ENCODE results near the gene MFSD12.
"Not testable (repeated sequence)": the region's sequence is repeated elsewhere in the genome, so short reads cannot be mapped to it uniquely, and the experiment has no call there.

The MFSD12 gene

DNA sequence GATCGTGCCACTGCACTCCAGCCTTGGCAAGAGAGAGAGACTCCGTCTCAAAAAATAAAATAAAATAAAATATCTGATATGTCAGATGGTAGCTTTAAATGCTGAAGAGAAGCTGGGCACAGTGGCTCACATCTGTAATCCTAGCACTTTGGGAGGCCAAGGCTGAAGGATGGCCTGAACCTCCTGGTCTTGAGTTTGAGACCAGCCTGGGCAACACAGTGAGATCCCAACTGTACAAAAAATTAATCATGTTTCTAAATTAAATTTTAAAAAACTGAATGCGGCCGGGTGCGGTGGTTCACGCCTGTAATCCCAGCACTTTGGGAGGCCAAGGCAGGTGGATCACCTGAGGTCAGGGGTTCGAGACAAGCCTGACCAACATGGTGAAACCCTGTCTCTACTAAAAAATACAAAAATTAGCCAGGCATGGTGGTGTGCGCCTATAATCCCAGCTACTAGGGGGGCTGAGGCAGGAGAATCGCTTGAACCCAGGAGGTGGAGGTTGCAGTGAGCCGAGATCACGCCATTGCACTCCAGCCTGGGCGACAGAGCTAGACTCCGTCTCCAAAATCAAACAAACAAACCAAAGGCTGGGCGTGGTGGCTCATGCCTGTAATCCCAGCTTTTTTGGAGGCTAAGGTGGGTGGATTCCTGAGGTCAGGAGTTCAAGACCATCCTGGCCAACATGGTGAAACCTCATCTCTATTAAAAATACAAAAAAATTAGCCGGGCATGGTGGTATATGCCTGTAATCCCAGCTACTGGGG is 26.8 kb upstream of the MFSD12 start:
- not testable (repeated sequence) for DNase-seq

DNA sequence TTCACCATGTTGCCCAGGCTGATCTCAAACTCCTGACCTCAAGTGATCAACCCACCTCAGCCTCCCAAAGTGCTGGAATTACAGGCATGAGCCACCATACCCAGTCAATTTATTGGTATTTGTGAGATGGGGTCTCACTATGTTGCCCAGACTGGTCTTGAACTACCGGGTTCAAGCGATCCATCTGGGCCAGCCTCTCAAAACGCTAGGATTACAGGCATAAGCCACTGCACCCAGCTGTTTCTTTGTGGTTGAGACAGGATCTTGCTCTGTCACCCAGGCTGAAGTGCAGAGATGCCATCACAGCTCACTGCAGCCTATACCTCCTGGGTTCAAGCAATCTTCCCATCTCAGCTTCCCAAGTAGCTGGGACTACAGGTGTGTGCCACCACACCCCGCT is 24.4 kb upstream of the MFSD12 start:
- DNase-seq: not testable (repeated sequence)

DNA sequence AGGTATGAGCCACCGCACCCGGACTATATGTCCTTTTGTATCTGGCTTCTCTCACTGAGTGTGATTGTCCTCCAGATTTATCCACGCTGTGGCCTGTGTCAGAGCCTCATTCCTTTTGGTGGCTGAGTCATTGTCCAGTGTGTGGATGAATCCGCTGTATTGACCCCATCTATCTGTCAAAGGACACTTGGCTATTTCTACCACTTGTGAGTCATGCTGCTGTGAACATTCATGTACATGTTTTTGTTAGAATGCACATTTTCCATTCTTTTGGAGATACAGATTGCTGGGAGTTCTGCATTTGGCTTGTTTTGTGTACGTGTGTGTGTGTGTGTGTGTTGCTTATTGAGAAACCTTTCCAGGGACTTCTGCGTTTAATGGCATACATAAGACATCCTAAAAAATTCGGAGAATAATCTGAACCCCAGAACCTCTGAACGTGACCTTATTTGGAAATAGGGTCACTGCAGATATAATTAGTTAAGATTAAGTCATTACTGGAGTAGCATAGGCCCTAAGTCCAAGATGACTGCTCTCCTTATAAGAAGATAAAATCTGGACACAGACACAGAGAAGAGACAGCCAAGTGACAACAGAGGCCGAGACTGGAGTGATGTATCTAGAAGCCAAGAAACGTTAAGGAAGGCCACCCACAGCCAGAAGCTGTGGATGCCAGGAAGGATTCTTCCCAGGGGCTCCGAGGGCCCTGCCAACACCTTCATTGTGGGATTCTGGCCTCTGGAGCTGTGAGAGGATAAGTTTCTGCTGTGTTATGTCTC is 23.0 kb upstream of the MFSD12 start:
- DNase-seq: no peak

DNA sequence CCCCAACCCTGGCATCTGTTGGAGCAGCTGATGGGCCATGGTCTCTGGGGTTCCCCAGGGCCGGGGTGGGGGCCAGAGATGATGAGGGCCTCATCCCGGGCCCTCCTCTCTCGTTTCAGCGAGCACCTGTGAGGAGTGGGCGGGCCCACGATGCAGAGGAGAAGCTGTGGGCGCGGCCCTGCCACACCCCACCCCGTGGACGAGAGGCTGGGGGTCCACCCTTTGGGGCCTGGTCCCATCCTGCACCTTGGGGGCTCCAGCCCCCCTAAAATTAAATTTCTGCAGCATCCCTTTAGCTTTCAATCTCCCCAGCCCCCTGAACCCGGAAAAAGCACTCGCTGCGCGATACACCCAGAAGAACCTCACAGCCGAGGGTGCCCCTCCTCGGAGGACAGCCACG is 21.0 kb upstream of the MFSD12 start:
- no peak for DNase-seq

DNA sequence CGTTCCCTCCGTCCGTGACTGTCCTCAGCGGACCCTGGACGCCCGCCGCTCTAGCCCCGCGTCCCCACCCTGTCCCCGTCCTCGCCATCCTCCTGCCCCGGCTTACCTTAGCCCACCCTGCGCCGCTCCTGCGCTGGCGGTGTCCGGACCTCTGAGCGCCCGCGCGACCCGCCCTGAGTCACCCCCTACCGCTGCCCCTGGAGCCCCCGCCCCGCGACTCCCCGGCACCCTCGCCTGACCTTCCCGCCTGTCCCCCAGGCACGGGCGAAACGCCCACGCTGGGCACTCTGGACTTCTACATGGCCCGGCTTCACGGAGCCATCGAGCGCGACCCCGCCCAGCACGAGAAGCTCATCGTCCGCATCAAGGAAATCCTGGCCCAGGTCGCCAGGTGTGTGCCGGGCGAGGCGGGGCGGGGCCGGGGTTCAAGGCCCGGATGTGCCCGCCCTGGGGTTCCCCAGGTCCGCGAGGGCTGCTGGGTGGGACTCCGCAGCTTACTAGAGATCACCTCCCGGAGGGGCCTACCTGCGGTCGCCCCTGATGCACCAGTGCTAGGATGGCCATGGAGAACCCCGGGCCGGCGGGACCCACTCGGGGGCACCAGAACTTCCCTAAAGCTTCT is 20.4 kb upstream of the MFSD12 start:
- no peak for DNase-seq

DNA sequence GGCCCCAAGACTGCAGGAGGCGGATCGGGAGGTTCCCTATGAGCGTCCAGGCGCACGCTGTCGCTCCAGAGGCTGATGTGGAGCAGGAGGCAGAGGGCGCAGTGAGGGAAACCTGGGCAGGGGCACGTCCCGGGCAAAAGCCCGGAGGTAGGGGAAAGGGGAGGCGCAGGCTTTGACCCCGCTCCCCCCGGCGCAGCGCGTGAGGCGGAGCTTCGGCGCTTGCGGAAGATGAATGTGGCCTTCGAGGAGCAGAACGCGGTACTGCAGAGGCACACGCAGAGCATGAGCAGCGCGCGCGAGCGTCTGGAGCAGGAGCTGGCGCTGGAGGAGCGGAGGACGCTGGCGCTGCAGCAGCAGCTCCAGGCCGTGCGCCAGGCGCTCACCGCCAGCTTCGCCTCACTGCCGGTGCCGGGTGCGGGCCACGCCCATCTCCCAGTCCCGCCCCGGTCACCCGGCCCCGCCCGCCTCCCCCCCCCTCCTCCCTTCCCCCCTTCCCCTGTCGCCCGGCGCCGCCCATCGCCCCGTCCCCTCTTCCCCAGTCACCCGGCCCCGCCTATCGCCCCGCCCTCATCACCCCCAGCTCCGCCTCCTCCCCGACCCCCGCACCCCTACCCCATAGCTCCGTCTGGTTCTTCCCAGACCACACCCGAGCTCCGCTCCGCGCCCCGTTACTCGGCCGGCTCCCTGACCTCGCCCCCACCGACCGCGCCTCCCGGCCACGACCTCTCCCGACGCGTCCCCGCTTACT is 19.5 kb upstream of the MFSD12 start:
- DNase-seq: no peak

DNA sequence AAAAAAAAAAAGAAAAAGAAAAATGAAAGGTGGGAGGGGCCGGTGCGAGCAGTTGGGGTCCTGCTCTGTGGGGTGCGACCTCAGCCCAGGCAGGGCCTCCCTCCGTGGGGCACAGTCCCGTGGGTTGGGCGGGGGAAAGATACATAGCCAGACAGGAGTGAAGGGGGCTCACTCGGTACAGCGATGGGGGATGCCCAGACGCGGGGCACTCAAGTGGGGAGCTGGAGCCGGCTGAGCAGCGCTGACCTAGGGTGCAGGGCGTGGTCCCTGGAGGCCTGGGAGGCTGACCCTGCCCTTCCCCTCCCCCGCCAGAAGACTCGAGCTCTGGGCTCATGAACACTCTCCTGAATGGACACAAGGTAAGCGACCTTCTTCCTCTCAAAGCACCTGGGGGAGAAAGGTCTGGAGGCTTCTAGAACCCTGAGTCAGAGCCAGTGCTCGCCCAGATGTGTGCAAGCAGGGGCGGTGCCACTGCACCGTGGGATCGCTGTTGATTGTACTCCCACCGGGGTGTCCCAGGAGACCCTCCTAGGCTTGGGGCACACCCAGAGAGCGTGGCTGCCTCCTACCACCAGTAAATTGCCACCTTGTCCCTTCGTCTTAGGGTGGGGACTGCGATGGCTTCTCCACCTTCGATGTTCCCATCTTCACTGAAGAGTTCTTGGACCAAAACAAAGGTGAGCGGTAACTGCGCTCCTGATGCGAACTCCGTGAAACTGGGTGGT is 18.7 kb upstream of the MFSD12 start:
- DNase-seq: no peak

DNA sequence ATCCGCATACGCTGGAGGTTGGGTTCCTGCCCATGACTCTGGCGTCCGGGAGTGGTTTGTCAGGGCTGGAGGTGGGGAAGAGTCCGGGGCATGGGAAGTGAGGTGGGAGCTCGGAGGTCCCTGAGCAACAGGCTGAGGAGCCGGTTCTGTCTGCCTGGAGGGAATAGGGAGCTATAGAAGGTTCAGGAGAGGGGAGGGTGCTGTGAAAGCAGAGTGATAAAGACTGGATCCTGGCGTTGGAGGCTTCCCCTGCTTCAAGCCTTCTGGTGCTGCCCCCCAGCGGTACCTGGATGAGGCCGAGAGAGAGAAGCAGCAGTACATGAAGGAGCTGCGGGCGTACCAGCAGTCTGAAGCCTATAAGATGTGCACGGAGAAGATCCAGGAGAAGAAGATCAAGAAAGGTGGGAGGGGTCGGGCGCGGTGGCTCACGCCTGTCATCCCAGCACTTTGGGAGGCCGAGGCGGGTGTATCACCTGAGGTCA is 17.9 kb upstream of the MFSD12 start:
- no peak for DNase-seq

DNA sequence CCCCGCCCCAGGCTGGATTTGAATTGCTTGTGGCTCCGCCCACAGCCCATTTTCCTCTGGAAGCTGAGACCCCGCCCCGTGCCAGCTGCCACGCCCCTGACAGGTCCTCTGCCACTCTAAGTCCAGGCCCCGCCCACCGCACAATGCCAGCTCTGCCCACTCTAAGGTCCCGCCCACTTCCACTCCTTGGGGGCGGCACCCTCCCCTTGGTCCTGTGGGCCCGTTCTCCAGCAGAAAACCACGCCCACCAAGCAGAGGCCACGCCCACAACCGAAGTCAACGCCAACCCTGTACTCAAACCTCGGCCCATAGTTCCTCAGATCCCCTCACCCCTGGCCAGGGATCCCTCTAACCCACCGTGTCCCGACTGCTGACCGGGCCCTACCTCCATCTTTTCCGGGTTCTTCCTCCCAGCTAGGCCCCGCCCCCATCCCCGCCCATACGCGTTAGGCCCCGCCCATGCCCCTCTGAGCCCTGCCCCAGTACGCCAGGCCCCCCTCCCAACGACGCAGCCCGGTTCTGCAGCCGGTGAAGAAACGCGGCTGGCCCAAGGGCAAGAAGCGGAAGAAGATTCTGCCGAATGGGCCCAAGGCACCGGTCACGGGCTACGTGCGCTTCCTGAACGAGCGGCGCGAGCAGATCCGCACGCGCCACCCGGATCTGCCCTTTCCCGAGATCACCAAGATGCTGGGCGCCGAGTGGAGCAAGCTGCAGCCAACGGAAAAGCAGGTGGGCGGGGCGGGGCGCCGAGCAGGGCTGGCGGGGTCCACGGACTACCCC is 16.7 kb upstream of the MFSD12 start:
- DNase-seq: peak; percentile 70

DNA sequence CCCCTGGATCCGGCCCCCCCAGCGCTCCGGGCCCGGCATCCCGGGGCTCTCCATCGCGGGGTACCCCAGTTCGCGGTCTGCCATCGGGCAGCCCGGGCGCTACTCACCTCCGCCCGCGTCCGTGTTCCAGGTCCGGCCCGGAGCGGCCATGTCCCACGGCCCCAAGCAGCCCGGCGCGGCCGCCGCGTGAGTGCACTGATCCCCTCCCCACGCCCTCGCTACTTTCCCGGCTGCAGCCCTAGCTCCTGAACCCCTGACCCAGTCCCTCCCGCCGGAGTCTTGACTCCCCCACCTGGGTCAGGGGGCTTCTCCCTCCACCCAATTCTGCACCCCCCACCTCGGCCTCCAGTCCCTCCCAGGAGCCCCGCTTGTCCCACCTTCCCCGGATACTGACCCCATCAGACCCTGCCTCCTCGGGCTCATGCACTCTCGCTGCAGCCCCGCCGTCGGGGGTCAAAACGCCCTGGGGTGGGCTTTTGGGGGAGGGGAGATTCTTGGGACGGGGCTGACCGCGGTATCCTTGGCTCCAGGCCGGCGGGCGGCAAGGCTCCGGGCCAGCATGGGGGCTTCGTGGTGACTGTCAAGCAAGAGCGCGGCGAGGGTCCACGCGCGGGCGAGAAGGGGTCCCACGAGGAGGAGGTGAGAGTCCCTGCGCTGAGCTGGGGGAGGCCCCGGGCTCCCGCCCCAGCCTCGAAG is 15.9 kb upstream of the MFSD12 start:
- no peak for DNase-seq

DNA sequence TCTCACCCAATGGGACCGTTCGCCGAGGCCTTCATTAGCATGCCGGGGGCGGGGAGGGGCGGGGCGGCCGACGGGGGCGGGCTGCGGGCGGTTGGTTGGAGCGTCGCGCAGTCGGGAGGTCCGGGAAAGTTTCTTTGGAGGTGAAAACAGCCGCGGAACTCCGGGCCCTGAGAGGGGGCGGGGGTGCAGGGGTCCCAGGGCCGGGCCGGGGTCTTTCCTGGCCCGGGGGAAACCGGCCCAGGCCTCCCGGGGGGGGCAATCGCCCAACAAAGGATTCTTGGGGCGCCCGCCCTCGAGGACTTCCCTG is 15.4 kb upstream of the MFSD12 start, which contains the start of gene HMG20B:
Gene HMG20B, plus strand, starts transcription at position 90 of the 307 bp plus-strand sequence. CDS start 366 bp downstream, outside the sequence.
- DNase-seq: no peak

DNA sequence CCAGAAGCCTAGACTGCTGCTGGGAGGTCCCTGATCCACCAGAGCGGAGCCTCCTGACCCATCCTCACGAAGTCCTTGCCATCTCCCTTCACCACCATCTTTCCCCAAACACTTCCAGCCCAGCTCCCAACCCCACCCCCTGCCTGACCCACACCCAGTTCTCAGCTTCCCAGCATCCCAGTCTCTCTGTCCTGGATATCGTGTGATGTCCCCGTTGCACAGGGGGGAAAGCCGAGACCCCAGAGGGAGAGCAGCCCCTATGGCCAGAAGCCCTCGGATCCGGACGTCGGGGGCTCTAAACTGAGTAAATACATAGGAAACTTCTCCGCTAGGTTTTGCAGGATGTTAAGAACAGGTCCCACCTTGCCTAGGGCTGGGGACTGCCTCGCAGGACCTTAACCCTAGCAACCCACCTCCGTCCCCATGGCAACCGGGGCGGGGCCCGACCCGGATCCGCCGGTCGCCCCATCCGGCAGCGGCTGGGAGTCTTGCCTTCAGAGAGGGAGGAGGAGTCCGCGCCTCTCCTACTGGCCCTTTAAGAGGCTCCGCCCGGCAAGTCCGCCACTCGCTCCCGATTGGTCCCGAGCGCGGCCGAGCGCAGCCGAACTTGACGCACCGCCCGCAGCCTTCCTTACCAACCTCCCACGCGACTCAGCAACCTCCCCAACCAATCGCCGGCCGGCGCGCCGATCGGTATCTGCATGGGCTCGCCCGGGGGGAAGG is 14.9 kb upstream of the MFSD12 start:
- DNase-seq: peak; percentile 98

DNA sequence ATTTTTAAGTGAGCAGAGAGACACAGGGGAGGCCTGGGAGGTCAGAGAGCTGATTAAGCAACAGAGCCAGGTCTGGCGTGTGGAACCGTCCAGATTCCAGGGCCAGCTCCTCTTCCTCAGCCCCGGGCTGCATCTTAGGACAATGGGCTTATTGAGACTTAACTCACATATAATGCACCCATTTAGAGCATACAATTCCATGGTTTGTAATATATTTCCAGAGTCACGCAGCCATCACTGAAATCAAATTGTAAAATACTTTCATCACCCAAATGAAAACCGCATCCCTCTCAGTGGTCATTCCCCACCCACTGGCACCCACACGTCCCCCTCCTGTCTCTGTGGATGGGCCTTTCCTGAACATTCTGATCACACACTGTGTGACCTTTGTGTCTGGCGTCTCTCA is 13.2 kb upstream of the MFSD12 start:
- no peak for DNase-seq

DNA sequence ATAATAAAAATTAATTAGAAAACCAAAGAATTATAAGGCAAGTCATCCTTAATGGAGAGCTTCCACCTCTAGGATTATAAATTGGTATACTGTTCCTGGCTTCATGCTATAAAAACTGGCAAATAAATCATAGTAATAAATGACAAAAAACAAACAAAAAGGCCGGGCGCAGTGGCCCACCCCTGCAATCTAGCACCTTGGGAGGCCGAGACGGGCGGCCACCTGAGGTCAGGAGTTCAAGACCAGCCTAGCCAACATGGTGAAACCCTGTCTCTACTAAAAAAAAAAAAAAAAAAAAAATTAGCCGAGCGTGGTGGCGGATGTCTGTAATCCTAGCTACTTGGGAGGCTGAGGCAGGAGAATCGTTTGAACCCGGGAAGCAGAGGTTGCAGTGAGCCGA is 12.7 kb upstream of the MFSD12 start:
- DNase-seq: not testable (repeated sequence)

DNA sequence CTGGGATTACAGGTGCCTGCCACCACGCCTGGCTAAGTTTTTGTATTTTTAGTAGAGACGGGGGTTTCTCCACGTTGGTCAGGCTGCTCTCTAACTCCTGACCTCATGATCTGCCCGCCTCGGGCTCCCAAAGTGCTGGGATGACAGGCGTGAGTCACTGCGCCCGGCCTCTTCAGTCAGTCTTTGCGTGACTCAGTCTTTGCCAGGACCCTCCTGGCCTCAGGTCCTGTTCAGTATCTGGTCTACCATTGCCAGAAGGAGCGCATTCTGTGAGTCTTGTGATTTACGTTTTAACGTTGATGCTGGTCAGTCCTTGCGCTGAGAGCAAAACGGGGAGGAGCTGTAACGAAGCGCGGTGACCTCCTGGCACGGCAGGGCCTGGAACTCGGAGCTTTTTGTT is 7.8 kb upstream of the MFSD12 start:
- DNase-seq: no peak

DNA sequence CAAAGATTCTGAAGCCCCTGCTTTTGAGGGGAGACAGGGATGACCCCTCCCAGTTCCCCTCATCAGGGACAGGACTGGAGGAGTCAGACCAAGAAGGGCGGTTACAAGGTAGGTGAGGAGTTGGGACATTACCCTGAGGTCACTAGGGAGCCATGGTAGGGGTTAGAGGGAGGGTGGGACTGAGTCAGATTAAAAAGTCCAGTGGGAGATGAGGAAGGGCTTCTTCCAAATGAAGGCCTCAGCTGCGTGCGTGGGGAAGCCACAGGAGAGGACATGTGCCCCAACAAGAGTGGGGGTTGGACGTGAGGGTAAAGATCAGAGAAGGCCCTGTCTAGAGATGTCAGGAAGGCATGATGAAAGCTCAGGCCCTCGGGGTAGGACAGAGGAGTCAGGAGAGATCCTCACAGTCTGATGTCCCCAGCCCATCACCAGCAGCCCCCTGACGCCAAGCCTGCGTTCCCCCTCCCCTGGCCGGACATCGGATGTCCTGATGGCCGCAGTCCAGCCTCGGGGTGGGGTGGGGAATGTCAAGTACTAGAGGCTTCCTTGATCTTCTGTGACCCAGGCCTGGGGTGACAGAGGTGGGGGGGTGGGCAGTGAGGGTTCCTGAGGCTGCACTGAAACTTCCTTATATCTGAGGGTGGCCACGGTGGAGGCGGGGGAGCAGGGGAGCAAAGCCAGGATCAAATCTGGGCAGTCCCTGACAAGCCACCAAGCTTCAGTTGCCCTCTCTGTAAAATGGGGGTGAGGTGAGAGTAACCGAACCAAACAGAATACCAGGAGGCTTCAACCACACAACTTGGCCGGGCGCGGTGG is 6.5 kb upstream of the MFSD12 start:
- DNase-seq: no peak

DNA sequence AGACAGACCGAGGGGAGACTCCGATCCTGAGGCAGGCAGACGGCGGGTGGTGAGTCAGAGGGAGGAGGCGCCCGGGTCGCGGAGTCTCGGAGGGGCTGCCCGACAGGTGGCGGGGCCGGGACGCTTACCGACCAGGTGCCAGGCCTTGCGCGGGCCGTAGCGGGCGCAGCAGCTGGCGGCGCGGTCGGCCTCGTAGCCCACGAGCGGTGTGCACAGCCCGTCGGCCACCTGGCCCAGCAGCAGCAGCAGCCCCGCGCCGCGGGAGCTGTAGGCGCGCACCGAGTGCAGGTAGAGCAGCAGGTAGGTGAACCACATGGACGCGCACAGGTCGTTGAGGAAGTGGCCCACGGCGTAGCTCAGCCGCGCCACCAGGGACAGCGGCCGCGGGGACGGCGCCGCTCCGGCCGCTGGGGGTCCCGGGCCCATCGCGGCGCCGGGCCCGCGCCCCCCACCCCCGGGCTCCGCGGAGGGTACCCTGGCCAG is 367 bp downstream of the MFSD12 start:
- DNase-seq: peak; percentile 70

DNA sequence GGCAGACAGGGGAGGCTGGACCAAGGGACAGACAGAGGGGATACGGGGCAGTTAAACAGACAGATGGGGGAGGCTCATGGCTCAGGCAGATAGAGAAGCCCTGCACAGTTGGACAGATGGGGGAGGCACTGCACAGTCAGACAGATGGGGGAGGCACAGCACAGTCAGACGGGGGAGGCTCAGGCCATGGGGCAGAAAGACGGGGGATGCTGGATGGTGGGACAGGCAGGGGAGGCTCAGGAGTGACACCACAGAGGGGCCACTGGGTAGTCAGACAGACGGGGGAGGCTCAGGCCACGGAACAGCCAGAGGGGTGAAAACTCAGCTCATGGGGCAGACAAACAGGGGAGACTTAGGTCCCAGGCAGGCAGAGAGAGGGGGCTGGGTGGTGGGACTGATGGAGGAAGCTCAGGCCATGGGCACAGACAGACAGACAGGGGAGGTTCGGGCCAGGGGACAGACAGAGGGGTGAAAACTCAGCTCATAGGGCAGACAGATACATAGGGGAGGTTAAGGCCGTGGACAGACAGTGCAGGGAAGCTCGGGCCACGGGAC is 886 bp downstream of the MFSD12 start:
- DNase-seq: no peak
